Panc1 (cell line): ENCODE measurements around the gene EAPP. TPM values are rescaled to one million over a fixed set of nuclear protein-coding genes. Genes with fewer than 3 reads are reported as not detected.

Experiments used
- ATAC-seq: fragments of 200-7000 bp; cut with Tn5 transposase; 2 replicates; pipeline ENCODE4 v1.9.1; 2020; ENCODE audit warnings: mild to moderate bottlenecking, moderate library complexity
- BruUV-seq: library from RNA; stranded (reverse); fragments of 400-500 nt; replicated peaks from 2 replicates; lab custom pipeline; 2021; lab: Mats Ljungman, UMichigan
- CTCF ChIA-PET: fragments of 300-600 bp; sonication (Branson Sonifier 250); formaldehyde crosslinking; loops from one replicate; lab custom pipeline; 2022; ENCODE audit warnings: antibody characterized with exemption; lab: Charles Lee
- POLR2A ChIA-PET: fragments of 300-600 bp; sonication (Branson Sonifier 250); formaldehyde crosslinking; loops from one replicate; lab custom pipeline; 2022; ENCODE audit warnings: antibody characterized with exemption; lab: Charles Lee
- DNase-seq: peaks from one replicate; pipeline ENCODE4 v3.0.0-alpha.2; 2010; ENCODE audit warnings: low read depth, low spot score
- H3K27ac ChIP-seq: 2 replicates; pipeline ENCODE4 v1.5.1; 2011; ENCODE audit warnings: mild to moderate bottlenecking, low read length, inconsistent platforms
- H3K27me3 ChIP-seq: fragments of 200-500 bp; sonication (Bioruptor generic); 2 replicates; pipeline ENCODE4 v1.6.0; 2014; ENCODE audit warnings: low read length, inconsistent platforms; ENCODE audit not compliant: control insufficient read depth, insufficient read depth
- H3K36me3 ChIP-seq: fragments of 200-500 bp; sonication (Bioruptor generic); 2 replicates; pipeline ENCODE4 v1.5.1; 2014; ENCODE audit warnings: inconsistent platforms, mild to moderate bottlenecking, low read length, moderate library complexity; ENCODE audit not compliant: control insufficient read depth, insufficient read depth
- H3K4me1 ChIP-seq: 2 replicates; pipeline ENCODE4 v1.5.1; 2011; ENCODE audit warnings: inconsistent platforms, mild to moderate bottlenecking, low read length, moderate library complexity; ENCODE audit not compliant: control insufficient read depth, insufficient read depth
- H3K4me3 ChIP-seq, 2 experiments: 2 replicates each; pipeline ENCODE4 v1.5.1; 2011 to 2012; ENCODE audit warnings: low read depth in 2 of 2, low read length in 2 of 2, mild to moderate bottlenecking in 2 of 2, inconsistent platforms in 1 of 2, moderate library complexity in 1 of 2
- H3K9me3 ChIP-seq: fragments of 200-500 bp; sonication (Bioruptor generic); 2 replicates; pipeline ENCODE4 v1.5.1; 2014; ENCODE audit warnings: low read depth, mild to moderate bottlenecking, inconsistent platforms, low read length, moderate library complexity; ENCODE audit not compliant: control insufficient read depth, insufficient read depth
- CTCF ChIP-seq: fragments of 450-650 bp; IDR thresholded peaks from 2 replicates; pipeline ENCODE4 v1.5.1; 2017; ENCODE audit warnings: mild to moderate bottlenecking
- POLR2AphosphoS5 ChIP-seq: IDR thresholded peaks from 2 replicates; pipeline ENCODE4 v1.6.1; 2012; ENCODE audit warnings: mild to moderate bottlenecking, low read depth, low read length, moderate library complexity
- REST ChIP-seq, 2 experiments: IDR thresholded peaks; 2 replicates each; pipeline ENCODE4 v1.6.1; 2011 to 2012; ENCODE audit warnings: low read depth in 2 of 2, control low read depth in 1 of 2, low read length in 1 of 2, mild to moderate bottlenecking in 1 of 2, moderate library complexity in 1 of 2; ENCODE audit not compliant: insufficient read depth in 1 of 2
- SIN3A ChIP-seq: IDR thresholded peaks from 2 replicates; pipeline ENCODE4 v1.6.1; 2012; ENCODE audit warnings: low read depth, mild to moderate bottlenecking, low read length, moderate library complexity, borderline replicate concordance; ENCODE audit not compliant: insufficient read depth
- TCF7L2 ChIP-seq: IDR thresholded peaks from 2 replicates; pipeline ENCODE4 v1.6.1; 2011; ENCODE audit warnings: mild to moderate bottlenecking, low read depth, low read length, inconsistent platforms
- in situ Hi-C: cut with HindIII; loops from 2 replicates; pipeline ENCODE4 v1.10.0; 2016; ENCODE audit warnings: low sequenced_read_pairs, low pct_unique_long_range_greater_than_20kb
- intact Hi-C: fragments of 100-400 bp; cut with micrococcal nuclease; formaldehyde crosslinking; loops from one replicate; pipeline ENCODE4 v1.10.0; 2022; ENCODE audit not compliant: unreplicated experiment
- total RNA-seq: library from RNA; stranded (reverse); gene quantifications from one replicate; pipeline ENCODE4 v1.2.1, GENCODE V29; 2021; ENCODE audit not compliant: unreplicated experiment

EAPP gene
- total RNA-seq, 1 experiment from 2014 or later, result 16.6 TPM

GRCh38 chr14:34466691-34467090 is 72.8 kb downstream of the EAPP start:
- no peaks in the 10 kb centered on the region for H3K4me1 ChIP-seq
- H3K27ac ChIP-seq, result no peak overlapping the region
- H3K36me3 ChIP-seq, result no peaks in the 10 kb centered on the region; the same call in 1 of the 2 replicates
- H3K27me3 ChIP-seq, result no peaks in the 10 kb centered on the region
- ChIA-PET POLR2A (no interaction called here), CTCF (no interaction called here)
- no peaks in the 10 kb centered on the region for H3K9me3 ChIP-seq
- DNase-seq (no peak), ATAC-seq (no peak)
- TF ChIP-seq POLR2AphosphoS5 (no peak), SIN3A (no peak), REST (IDR thresholded peaks at IDR 0.05; ENCODE audit: insufficient read depth in 1 of 2, low read depth in 2 of 2, low read length in 1 of 2) (no peak), TCF7L2 (no peak), CTCF (no peak)
- intact Hi-C loops (no loop called here), in situ Hi-C loops (no loop called here)
- H3K4me3 ChIP-seq, result no peak overlapping the region
- no TSS peak for BruUV-seq

Other genes with a start within 250 kb of the EAPP start
- gene SPTSSA, start 77.5 kb downstream of the EAPP start, total RNA-seq, result 15.6 TPM
- gene SNX6, start 90.4 kb upstream of the EAPP start, total RNA-seq, result 50.9 TPM
- 79.7 TPM for gene CFL2, start 174.9 kb upstream of the EAPP start, total RNA-seq